Hippocampal formation (tissue), 2 donors: Measurements from ENCODE around the gene NDFIP2.
A peak's percentile ranks its signal among the peaks of the same experiment; 100 is the strongest.

Source experiments
- DNase-seq, 2 donors: peaks; one replicate each; lab custom pipeline; 2025; lab: John Stamatoyannopoulos, UW

The NDFIP2 gene

DNA sequence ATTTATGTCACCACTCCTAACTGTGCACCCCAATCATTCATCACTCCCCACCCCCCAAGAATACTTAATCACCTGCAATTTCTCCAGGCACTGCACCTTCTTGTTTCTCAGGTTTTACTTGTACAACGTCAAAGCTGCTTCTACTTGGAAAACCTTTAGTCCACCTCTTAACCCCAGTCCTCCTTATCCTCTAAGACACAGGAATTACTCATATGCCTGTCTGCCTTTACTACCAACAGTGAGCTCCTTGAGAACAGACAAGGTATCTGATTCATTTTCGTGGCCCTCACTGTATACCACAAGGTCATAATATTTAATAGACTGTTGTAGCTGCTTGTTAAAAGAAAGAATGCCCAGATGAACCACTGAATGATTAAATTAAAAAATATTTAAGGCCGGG lies 21.0 kb upstream of the NDFIP2 start:
- DNase-seq, result no peak

DNA sequence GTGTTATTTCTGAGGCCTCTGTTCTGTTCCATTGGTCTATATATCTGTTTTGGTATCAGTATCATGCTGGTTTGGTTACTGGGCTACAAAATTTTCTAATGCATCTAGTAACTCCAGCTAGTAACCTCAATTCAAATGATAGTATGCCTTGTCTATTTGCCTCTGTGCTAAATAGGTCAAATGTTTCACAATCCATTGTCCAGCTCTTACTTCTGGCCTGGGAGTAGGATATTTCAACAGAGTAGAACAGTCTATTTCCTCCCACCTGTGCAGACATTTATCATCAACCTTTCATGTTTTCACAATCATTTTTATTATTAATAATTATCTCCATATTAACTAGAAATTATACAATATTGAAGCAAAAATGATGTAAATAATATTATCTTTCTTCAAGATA lies 18.1 kb upstream of the NDFIP2 start:
- DNase-seq, result no peak

DNA sequence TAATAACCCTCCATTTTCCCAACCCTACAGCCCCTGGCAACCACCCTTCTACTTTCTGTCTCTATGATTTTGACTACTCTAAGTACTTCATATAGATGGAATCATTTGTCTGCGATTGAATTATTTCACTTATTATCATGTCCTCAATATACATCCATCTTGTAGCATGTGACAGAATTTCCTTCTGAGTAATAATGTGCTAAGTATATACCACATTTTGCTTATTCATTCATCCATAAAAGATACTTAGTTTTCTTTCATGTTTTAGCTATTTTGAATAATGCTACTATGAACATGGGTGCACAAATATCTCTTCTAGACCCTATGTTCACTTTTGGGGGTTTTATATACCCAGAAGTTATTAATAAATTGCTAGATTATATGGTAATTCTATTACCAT lies 17.4 kb upstream of the NDFIP2 start:
- no peak for DNase-seq

DNA sequence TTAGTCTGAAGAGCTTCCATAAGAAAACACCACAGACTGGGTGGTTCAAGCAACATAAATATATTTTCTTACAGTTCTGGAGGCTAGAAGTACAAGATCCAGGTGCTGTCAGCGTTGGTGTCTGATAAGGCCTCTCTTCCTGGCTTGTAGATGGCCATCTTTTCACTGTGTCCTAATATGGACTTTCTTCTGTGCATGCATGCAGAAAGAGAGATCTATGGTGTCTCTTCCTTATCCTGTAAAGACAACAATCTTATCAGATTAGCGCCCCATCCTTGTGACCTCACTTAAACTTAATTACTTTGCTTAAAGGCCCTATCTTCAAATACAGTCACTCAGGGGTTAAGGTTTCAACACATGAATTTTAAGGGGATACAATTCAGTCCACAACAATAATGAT lies 14.1 kb upstream of the NDFIP2 start:
- DNase-seq, result no peak

DNA sequence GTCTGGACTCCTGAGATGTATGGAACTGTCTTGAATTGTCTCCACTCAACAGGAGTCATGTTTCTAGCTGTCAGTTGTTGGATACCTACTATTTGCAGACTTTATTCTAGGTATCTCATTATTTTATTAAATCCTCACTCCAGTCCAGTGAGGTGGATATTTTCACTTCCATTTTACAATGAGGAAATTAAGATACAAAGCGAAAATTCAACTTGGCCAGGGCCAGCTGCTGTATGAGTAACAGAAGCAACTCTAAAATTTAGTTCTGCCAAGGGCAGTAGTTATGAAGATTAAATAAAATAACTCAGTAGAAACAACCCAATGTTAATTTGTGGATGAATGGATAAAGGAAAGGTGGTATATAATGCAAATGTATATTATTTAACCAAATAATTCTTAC lies 12.6 kb upstream of the NDFIP2 start:
- DNase-seq, result no peak

DNA sequence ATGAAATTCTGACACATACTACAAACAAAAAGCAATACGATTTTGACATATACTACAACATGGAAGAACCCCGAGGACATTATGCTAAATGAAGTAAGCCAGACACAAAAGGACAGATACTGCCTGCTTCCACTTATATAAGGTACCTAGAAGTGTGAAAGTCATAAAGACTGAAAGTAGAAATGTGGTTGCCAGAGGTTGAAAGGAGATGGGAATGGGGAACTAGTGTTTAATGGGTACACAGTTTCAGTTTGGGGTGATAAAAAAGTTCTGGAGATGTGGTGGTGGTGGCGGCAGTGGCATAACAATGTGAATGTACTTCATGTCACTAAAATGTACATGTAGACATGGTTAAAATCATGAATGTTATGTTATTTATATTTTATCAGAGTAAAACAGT lies 12.1 kb upstream of the NDFIP2 start:
- DNase-seq, result no peak

DNA sequence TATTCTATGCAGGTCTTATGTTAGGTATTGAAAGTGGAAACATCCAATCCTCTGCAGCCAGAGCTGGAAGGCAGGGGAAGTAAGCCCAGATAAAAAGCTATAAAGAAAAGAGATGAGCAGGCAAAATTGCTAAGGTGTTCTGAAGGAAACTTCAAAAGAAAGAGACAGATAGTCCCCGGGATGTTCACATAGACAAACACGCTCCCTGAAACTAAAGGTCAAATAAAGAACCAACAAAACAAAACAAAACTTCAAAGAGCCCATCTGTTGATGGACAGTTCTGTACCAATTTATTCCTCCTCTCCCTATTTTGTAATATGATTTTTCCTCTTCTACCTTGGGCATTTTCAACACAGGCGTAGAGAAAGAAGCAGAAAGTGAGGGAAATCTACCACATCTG lies 11.3 kb upstream of the NDFIP2 start:
- DNase-seq, result no peak

DNA sequence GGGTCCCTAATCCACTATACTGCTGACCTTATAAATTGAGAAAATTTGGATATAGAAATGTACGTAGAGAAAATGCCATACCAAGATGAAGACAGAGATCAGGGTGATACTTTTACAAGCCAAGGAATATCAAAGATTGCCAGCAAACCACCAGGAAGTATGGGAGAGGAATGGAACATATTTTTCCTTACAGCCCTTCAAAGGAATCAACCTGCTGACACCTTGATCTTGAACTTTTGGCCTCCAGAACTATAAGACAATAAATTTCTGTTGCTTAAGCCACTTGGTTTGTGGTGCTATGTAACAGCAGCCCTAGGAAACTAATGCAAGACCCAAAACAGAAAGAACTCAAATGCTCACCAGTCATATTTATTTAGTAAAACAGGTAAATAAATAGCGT lies 10.3 kb upstream of the NDFIP2 start:
- DNase-seq, result no peak

DNA sequence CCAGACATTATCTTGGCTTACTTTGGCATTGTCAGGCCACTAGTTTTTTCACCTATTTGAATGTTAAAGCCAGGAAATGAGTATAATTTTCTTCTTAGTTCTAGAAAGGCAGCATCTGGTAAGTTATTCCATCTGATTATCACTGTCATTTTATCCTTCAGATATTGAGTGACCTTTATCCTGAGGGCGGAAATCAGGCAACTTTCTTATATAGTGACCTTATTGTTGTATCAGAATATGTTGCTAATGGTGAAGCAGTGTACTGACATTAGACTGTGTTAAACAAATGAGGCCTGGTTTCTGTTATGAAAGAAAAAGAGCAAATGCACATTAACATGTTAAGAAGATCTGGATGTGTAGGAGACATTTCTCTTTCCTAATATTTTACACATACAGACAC lies 5.4 kb upstream of the NDFIP2 start:
- no peak for DNase-seq

DNA sequence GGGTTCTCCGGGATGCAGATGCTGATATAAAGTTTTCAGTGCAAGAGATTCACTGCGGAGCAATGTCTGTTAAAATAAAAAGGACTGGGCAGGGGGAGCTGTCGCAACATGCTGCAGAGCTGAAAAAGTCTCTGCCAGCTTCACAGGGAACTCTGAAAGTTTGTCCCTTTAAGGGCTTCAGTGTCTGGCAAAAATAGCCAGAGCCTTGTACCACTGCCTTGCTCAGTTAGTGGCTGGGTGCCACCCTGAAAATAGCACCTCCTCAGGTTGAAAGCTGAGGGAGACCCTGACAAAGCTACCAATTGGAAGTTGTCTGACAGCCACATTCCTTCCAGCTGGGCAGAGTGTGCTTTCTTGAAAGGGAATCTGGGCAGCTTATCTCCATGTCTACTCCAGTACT lies 3.0 kb upstream of the NDFIP2 start:
- peak; percentile 10 to 23 for DNase-seq

DNA sequence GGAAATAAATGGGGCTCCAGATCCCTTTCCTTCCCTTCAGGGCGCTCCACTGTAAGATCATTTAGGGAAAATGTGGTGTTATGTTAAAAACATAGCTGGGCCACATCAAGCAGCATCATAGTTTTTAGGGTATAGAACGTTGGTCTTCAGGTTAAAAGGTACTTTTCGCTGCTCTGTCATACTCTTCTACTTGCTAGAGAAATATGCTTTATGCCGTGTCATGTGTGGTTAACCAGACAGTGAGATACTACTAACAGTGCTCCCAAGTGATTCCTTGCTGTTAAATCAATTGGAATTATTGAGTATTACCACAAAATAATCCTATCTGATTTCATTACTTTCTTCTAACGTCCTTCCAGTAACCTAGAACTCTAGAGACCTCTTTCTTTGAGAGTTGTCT lies 1.1 kb upstream of the NDFIP2 start:
- DNase-seq, result no peak

DNA sequence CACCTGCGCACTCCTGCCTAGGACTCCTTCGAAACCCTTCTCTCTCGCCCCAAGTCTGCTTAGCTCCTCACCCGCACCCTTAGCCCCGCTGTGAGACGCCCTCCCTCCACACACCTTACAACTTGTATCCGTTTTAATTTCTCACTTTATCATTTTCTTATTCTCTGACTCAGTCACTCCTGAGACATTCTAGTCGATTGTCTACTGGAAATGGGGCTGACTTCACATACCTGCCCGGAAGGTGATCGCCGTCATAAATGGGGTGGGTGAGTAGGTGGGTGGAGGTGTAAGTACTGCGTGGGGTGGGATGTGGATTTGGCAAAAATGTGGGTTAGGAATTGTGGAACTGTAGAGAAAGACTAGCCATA lies 714 bp downstream of the NDFIP2 start:
- no peak for DNase-seq

DNA sequence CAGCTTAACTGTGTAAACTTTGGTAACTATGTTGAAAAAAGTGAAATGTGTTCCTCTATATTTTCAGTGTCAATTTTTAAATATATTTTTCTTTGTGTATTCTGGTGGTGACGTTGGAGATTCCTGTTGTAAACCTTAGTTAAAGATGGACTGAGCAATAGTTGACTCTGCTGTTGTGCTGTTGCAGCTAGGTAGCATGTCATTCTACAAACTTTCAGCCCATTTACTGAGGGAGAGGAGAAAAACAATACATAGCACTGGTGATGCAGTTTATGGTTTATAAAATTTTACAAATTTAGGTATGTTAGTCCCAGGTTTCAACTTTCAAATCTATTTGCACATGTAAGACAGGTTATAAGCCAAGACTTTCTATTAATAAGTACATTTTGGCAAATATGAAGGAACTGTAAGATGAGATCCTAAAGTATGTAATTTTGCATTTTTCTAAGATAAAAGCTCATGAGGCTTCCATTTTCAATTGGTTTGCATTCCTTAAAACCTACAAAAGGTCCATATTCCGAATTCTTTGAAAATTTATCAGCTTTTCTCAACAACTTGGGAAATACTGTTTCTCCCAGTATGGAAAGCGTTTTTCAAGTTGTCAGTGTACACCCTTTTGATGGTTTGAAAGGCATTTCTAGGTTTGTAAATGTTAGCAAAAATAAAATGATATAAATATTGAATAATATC lies 1.5 kb downstream of the NDFIP2 start:
- no peak for DNase-seq

DNA sequence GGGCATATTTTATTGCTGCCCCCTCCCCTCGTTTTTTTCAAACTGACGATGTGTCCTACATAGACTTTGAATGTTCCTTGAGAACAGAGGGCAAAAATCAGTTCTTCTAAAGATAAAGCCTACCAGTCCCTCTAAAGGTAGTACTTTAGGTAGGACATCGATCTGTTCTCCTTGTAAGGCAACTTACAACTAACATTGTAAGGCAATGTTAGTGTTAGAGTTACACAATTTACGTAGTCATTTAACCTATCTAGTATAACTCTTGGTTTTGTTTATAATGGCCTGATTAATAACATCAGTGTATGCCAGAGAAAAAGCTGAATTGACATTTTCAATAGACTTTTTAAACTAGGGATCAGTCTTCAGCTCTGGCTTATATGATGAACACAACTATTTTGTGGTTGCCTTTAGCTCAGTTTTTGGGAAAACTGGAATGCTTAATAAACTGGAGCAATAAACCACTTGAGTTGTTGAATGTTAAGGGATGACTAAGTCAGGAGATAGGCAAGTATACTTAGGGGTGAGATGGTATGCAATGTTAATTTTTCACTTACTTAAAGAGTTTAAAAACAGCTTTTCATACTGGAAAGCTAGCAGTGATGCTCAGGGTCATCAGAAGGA lies 2.2 kb downstream of the NDFIP2 start:
- no peak for DNase-seq

DNA sequence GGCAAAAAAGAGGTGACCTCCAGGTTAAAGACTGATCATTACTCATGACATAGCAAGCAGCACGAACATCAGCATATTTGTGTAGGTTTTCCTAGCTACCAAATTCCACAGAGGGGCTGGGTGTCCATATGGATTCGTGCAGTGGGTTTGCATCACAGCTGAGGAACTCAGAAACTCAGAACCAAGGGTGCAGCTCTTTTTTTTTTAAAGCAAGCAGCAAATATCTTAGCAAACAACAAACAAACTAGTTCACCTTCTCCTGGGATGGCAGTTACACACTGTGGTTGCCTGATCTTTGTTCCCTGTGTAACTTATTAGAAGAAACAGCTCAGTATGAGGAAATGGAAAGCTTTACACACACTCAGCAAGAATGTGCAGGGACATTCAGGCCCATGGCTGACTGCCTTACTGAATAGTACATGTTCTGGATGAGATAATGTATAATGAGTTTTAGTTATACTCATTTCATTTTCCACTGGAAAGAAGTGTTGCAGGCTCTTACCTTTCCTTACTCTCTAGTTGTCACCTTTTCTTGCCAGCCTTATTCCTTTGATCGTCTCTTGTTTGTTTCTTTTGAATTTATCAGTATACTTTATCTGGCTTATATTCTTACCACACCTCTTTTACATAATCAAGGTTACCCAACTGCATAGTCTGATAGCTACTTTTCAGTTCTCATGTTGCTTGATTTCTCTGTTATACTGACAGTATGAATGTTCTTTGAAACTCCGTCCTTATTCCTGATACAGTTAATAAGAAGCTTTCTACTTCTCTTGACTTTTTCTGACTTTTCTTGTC lies 4.3 kb downstream of the NDFIP2 start:
- no peak for DNase-seq

DNA sequence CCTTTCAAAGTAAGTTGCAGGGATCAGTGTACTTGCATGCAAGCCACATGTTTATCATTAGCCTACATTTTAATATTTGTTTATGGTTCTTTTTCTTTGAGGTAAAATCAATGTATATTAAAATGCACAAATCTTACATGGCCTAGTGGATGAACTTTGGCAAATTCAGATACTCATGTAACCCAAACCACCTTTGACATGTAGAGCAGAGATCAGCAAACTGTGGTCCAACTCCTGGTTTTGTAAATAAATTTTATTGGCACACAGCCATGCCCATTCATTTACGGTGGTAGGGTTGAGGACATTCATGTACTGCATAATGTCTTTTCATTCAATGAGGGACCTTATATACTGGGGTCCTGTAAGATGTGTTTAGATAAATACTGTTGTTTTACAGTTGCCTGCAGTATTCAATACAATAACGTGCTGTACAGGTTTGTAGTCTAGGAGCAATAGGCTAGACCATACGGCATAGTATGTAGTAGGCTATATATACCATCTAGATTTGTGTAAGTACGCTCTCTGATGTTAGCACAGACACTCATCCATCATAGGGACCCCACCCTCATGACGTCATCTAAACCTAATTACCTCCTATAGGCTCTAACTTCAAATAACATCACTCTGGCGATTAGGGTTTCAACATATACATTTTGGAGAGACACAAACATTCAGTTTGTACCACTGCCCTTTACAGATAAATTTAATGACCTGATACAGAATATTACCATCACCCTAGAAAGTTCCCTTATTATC lies 5.7 kb downstream of the NDFIP2 start:
- no peak for DNase-seq

DNA sequence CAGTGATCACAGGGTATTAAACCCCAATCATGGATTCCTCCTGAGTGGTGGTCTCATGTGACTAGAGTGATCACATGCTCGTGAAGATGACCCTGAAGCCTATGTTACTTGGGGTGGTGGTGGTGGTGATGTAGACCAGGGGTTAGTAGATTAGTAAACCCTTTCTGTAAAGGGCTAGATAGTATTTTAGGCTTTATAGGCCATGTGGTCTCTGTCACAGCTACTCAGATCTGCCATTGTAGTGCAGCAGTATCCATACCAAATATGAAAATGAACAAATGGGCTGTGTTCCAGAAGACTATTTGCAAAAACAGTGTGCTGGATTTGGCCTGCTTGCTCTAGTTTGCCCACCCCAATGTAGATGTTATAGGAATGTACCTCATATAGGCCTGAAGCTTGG lies 9.4 kb downstream of the NDFIP2 start:
- DNase-seq, result no peak

DNA sequence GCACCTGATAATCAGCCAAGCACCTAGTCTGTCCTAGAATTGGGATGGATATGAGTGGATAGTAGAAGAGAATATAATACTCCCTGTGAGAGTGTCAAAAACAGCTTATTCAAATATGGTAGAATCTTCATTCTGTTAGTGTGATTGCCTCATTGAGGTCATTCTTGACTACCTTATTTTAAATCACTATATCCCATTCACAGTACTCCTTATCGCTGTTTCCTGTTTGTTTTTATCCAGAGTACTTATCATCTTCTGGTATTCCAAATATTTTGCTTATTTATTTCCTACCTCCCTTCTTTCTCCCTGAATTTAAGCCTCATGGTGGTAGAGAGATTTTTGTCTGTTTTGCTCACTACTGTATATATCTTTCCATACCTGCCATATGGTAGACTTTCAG lies 9.9 kb downstream of the NDFIP2 start:
- DNase-seq, result no peak

DNA sequence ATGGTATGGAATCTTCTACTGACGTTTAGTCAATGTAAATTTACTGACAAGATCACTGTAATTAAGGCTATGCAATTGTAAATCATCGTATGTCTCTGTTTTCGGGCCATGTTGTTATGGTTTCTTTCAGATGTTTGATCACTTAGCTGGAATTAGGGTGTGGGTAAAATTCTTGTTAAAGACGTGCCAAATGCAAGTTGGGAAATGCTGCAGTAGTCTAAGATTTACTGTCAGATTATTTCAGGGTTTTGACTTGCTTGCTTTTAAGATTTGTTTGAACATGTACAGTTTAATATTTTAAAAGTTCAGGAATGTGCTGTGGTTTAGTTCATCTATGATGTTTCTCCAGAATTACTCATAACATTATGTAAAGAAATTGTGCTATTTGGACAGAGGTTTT lies 10.8 kb downstream of the NDFIP2 start:
- DNase-seq, result no peak

DNA sequence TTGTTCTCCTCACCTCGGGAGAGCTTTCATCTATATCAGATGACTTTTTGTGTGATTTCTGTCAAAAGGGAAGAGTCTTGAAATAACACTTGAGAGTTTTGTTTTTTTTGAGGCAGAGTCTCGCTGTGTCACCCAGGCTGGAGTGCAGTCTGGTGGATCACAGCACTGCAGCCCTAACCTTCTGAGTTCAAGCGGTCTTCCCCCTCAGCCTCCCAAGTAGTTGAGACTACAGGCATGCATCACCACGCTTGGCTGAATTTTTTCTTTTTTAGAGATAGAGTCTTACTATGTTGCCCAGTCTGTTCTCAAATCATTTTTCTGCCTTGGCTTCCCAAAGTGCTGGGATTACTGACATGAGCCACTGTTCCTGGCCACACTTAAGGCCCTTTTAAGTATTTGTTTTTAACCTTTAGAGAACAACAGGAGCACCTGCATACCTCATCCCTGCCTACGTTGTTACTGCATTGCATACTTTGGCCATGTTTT lies 11.4 kb downstream of the NDFIP2 start:
- no peak for DNase-seq

DNA sequence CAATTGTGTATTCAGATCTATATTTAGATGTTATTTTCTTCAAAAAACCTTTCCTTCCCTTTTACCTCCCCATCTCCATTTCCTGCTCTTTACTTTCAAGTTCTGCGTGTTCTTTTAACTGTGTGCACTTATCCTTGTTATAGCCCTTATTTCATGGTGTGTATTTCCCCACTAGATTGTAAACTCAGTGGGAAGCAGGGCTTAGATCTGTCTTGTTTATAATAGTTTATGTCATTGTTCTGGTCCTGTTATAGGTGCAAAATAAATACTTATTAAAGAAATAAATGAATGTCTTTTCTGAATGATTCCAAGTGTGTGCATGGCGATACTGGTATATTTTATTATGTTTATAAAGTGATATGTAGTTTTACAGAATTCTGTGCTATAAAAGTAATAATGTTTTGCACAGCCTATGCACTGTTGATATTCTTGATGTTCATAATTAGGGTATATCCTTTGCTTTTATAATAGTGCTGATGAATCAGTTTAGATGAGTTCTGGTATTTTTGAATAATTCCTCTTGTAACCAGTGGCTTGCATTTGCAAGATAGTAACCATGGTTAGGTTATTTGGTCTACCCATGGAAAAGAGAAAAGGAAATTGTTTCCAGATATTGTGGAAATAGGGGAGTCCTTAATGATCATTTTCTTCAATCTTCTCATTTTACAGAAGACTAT lies 12.1 kb downstream of the NDFIP2 start:
- DNase-seq, result no peak

DNA sequence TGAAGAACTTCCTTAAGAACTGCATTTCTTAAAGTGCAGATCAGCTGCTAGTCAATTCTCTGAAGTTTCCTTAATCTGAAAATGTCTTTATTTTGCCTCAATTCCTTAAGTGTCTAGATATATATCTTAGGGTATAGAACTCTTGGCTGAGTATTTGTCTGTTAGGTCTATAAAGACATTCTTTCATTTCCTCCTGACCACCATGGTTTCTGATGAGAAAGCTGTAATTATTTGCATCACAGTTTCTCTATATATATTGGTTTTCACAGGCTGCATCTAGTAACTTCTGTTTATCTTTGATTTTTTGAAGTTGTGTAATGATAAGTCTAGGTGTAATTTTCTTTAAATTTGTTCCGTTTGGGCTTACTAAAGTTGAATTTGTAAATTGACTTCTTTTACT lies 15.2 kb downstream of the NDFIP2 start:
- no peak for DNase-seq
